ENCODE data around the gene AKAP3.

Gene AKAP3

DNA sequence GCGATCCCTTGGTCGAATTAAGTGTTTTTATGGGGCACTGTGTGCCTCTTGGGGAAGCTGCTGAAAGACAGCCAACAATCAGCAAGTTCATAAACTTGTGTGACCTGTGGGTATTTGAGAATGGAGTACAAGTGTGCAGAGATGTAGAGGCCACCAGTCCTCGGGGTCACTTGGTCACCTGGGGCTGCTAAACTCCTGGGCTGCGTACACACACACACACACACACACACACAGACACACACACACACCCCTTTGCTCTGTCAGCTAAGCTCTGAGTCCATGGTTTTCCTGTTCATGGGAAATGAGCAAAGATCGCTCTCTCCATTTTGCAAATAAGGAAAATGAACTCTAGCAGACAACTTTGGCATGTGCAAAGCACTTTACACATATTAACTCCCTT lies 62.4 kb downstream of the AKAP3 start:
- H3K4me1 Mint-ChIP-seq (ENCODE audit: low read depth) = no peaks in the 10 kb centered on the region
- H3K4me3 Mint-ChIP-seq = no peak overlapping the region
- no peak overlapping the region for H3K27ac Mint-ChIP-seq
- H3K27me3 Mint-ChIP-seq = peaks cover 8% of the 10 kb centered on the region
- no peaks in the 10 kb centered on the region for H3K36me3 Mint-ChIP-seq (ENCODE audit: low read depth)
- H3K9me3 Mint-ChIP-seq = no peaks in the 10 kb centered on the region
- intact Hi-C loops (cut with micrococcal nuclease) = no loop called here

DNA sequence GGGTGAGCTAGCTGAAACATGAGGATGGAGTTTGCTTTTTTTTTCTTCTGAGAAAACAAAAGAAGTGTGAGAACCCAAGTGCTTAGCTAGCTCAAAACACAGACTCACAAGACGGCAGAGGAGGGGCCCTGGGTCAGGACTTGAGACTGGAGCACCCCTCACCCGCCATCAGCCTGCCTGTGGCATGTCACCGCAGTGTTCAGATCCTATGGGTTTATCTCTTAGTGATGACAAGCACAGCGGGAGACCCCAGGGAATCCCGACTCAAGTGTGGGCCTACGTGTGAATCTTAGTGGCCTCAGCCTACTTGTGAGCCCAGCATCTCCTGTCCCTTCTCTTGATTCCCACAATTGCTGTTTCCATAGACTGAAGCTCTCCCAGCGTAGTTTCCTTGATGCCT lies 64.0 kb downstream of the AKAP3 start:
- no peaks in the 10 kb centered on the region for H3K4me1 Mint-ChIP-seq (ENCODE audit: low read depth)
- no peaks in the 10 kb centered on the region for H3K36me3 Mint-ChIP-seq (ENCODE audit: low read depth)
- H3K27me3 Mint-ChIP-seq = peaks cover 11% of the 10 kb centered on the region
- H3K4me3 Mint-ChIP-seq = no peak overlapping the region
- no peaks in the 10 kb centered on the region for H3K9me3 Mint-ChIP-seq
- H3K27ac Mint-ChIP-seq = no peak overlapping the region
- intact Hi-C loops (cut with micrococcal nuclease) = no loop called here

DNA sequence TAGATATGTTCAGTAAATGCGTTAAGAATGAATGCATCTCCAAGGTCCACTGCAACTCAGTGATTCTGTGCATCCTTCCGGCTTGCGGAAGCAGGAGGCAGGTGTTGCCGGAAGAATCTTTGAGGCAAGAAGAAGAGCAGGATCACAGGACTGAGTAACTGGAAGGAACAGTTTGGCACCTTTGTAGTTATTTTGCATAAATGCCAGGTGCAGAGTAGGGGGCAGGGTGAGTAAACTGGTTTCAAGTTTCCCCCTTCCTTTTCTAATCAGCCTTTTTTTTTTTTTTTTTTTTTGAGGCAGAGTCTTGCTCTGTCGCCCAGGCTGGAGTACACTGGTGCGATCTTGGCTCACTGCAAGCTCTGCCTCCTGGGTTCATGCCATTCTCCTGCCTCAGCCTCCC lies 64.6 kb downstream of the AKAP3 start:
- H3K27me3 Mint-ChIP-seq = peaks cover 11% of the 10 kb centered on the region
- H3K9me3 Mint-ChIP-seq = no peaks in the 10 kb centered on the region
- no peaks in the 10 kb centered on the region for H3K4me1 Mint-ChIP-seq (ENCODE audit: low read depth)
- H3K27ac Mint-ChIP-seq = no peak overlapping the region
- H3K36me3 Mint-ChIP-seq (ENCODE audit: low read depth) = no peaks in the 10 kb centered on the region
- intact Hi-C loops (cut with micrococcal nuclease) = no loop called here
- no peak overlapping the region for H3K4me3 Mint-ChIP-seq

DNA sequence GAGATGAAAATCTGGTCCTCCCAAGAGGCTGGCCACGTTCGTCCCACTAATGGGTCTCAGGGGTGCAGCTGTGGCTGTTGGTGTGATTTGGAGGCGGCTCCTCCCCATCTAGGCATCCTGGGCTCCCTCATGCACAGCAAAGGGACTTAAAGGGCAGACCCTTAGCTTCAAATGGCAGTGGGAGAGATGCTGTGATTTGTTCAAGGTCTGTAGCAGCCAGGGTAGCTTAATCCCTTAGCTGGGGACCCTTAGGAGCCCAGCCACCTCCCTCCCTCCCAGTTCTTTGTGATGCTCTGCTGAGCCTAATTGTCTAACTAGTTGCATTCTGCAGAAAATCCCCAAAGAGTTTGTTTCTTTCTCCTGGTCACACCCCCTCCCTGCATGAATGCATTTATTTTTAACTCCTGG lies 68.6 kb downstream of the AKAP3 start:
- Mint-ChIP-seq H3K27ac (peak overlapping the region; percentile 25), H3K27me3 (peaks cover 11% of the 10 kb centered on the region), H3K36me3 (ENCODE audit: low read depth) (no peaks in the 10 kb centered on the region), H3K4me1 (ENCODE audit: low read depth) (no peaks in the 10 kb centered on the region), H3K9me3 (no peaks in the 10 kb centered on the region), H3K4me3 (no peak overlapping the region)
- intact Hi-C loops (cut with micrococcal nuclease) = no loop called here

DNA sequence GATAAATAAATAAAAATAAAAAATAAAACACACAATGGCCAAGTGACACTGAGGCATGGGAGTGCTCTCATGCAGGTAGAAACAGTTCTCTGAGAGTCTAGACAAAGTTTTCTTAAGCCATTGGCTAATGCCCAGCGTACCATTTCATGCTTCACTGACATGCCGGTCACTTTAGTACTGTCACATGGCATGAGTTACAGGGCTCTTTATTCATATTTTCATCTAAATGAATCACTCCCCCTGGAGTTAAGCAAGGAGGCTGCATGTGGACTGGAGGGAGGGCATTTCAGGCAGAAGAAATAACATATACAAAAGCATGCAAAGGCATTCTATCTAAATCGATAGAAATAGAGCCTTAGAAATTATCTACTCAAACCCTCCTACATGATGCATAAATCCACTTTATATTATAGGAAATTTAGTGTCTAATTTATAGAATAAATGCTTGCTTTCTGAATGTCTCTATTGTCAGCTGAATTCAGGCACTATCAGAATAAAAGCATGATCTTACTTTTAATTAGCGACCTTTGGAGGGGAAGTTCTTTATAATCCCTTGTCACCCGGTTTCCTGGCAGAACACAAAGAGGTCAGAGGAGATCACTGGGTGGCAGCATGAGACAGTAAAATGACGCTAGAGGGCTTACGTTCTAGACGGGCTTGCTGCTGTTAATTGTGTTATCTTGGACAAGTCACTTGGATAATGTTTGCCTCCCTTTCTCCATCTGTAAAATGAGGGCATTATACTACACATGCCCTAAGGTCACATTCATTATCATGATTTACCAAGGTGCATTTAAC lies 69.3 kb downstream of the AKAP3 start:
- Mint-ChIP-seq H3K27me3 (peaks cover 11% of the 10 kb centered on the region), H3K36me3 (ENCODE audit: low read depth) (no peaks in the 10 kb centered on the region), H3K27ac (peak overlapping the region; percentile 25), H3K4me1 (ENCODE audit: low read depth) (no peaks in the 10 kb centered on the region), H3K4me3 (no peak overlapping the region), H3K9me3 (no peaks in the 10 kb centered on the region)
- intact Hi-C loops (cut with micrococcal nuclease) = loop anchor here (1.0 kb wide), 1 partner anchor 179 kb away; no protein-coding TSS in a partner anchor

DNA sequence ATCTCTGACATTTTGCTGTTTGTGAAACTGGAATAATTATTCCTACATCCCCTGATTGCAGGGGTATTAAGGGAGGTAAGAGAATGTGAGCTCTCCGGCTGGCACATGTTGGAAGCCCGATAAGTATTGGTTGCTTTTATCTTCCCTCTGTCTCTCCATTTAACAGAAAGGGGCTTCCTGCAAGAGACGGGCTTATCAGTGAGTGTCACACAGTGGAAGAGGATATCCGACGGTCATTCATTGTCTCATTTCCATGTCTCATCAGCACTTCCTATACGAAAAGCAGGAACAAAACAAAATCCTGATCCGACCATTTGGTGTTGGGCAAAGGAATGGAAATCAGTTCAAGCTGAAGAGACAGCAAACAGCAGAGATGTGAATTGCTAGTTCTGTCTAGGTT lies 76.2 kb downstream of the AKAP3 start:
- intact Hi-C loops (cut with micrococcal nuclease) = no loop called here
- Mint-ChIP-seq H3K9me3 (no peaks in the 10 kb centered on the region), H3K27ac (no peak overlapping the region), H3K27me3 (peaks cover 1% of the 10 kb centered on the region), H3K4me3 (no peak overlapping the region), H3K4me1 (ENCODE audit: low read depth) (peaks cover 11% of the 10 kb centered on the region), H3K36me3 (ENCODE audit: low read depth) (no peaks in the 10 kb centered on the region)

DNA sequence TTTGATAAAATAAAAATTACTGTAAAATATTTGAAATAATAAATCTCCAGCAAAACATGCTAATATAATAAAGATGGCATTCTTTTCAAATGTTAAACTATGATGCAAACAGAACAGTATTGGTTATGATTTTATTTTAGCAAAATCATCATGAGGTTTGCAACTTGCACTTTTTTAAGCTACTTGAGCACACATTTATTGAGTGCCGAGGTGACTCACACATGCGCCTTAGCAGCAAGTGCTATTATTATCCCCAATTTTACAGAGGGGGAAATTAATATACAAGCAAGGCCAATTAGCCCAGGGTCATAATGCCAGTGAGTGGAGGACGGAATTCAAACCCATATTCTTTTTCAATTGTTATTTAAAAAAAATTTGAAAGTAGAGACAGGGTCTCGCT lies 79.6 kb downstream of the AKAP3 start:
- Mint-ChIP-seq H3K27me3 (peaks cover 1% of the 10 kb centered on the region), H3K4me3 (no peak overlapping the region), H3K27ac (no peak overlapping the region)

DNA sequence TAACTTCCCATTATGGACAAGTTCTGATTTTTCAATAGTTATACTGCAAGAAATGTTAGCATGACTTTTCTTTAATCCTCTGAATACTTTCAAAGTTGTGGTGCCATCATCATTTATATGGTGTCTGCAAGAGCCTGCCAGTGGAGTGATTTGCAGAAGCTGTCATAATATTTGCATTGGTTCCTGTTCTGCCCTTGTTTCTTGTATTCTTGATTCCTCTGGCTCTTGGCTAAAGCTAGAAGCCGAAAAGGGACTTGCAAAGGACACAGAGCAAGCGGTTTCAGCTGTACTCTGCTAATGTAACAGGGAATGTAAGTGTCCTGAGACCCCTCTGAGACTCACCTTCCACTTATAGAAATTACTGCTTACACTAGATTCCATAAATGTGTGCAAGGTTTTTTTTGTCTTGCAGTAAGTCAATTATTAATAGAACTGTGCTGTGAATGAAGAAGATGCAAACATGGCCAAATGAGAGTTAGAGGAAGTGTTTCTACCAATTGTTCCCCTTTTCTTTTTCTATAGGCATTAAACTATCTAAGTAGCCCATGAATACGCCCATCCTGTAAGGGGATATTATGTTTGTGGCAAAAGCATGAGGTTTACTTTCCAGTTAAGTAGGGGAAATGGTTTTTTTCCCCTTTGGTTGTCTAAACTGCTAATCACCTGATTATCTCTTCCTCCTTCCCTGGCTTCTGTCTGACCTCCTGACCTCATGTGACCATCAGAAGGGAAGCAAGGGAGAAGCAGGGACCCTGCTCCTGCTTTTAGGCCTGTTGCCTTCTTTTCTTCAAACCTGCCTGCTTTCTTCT lies 81.6 kb downstream of the AKAP3 start:
- peaks cover 55% of the 10 kb centered on the region for H3K4me1 Mint-ChIP-seq (ENCODE audit: low read depth)
- intact Hi-C loops (cut with micrococcal nuclease) = no loop called here
- H3K4me3 Mint-ChIP-seq = peak overlapping the region; percentile 57
- no peaks in the 10 kb centered on the region for H3K9me3 Mint-ChIP-seq
- no peaks in the 10 kb centered on the region for H3K36me3 Mint-ChIP-seq (ENCODE audit: low read depth)
- peak overlapping the region; percentile 79 for H3K27ac Mint-ChIP-seq
- H3K27me3 Mint-ChIP-seq = peaks cover 4% of the 10 kb centered on the region

More for the DNA sequence above, 79.6 kb downstream of the AKAP3 start:
- Mint-ChIP-seq H3K9me3 (no peaks in the 10 kb centered on the region), H3K4me1 (ENCODE audit: low read depth) (peaks cover 38% of the 10 kb centered on the region), H3K36me3 (ENCODE audit: low read depth) (no peaks in the 10 kb centered on the region)
- intact Hi-C loops (cut with micrococcal nuclease) = no loop called here

DNA sequence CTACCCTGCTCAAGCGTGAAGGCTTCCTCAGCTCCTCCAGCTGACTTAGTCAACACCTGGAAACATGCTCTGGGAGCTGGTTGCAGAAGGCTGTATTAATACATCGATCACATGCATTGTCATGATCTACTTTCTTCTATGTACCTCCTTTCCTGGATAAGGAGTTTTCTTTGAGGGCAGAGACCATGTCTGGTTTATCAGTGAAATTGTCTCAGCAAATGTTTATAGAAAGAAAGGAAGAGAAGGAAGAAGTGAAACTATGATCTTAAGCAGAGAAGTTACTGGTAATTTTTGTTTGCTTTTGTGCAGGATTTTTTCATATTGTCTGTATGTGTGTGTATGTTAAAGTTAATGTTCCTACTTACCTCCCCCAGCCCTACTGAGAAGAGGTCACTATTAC lies 82.4 kb downstream of the AKAP3 start:
- H3K36me3 Mint-ChIP-seq (ENCODE audit: low read depth) = no peaks in the 10 kb centered on the region
- peaks cover 7% of the 10 kb centered on the region for H3K27me3 Mint-ChIP-seq
- H3K4me1 Mint-ChIP-seq (ENCODE audit: low read depth) = peaks cover 62% of the 10 kb centered on the region
- intact Hi-C loops (cut with micrococcal nuclease) = no loop called here
- H3K9me3 Mint-ChIP-seq = no peaks in the 10 kb centered on the region
- peak overlapping the region; percentile 2 for H3K4me3 Mint-ChIP-seq
- peak overlapping the region; percentile 79 for H3K27ac Mint-ChIP-seq

Measured in dendritic cell treated with granulocyte-macrophage colony-stimulating factor and Interleukin-4, amounts not matched to agents 40 ng/mL and 50 ng/mL, for 4 days (primary cell).